Astrocyte (in vitro differentiated cells and primary cell): ENCODE measurements around the gene GNPDA1. TPM values are rescaled to one million over a fixed set of nuclear protein-coding genes. Genes with fewer than 3 reads are reported as not detected.

Experiments used
- DNase-seq: peaks from one replicate; pipeline ENCODE4 v3.0.0-alpha.2; 2010; ENCODE audit warnings: low read depth
- FAIRE-seq: peaks from 2 replicates; lab custom pipeline; 2011; peaks lifted over from hg19 to GRCh38; lab: Jason Lieb, UNC
- H2AFZ ChIP-seq: 2 replicates; pipeline ENCODE4 v1.6.0; 2012; ENCODE audit warnings: low read depth, low read length, inconsistent platforms
- H3K27ac ChIP-seq: 2 replicates; pipeline ENCODE4 v1.5.1; 2011; ENCODE audit warnings: low read depth, low read length, inconsistent platforms
- H3K27me3 ChIP-seq: 2 replicates; pipeline ENCODE4 v1.6.0; 2011; ENCODE audit warnings: low read length, inconsistent platforms; ENCODE audit not compliant: insufficient read depth
- H3K36me3 ChIP-seq: 2 replicates; pipeline ENCODE4 v1.5.1; 2011; ENCODE audit warnings: low read length, inconsistent platforms; ENCODE audit not compliant: insufficient read depth
- H3K4me1 ChIP-seq: 2 replicates; pipeline ENCODE4 v1.5.1; 2011; ENCODE audit warnings: low read length, inconsistent platforms; ENCODE audit not compliant: insufficient read depth
- H3K4me2 ChIP-seq: 2 replicates; pipeline ENCODE4 v1.6.0; 2012; ENCODE audit warnings: low read length, inconsistent platforms
- H3K4me3 ChIP-seq: 2 replicates; pipeline ENCODE4 v1.5.1; 2011; ENCODE audit warnings: low read depth, mild to moderate bottlenecking, low read length, inconsistent platforms; ENCODE audit not compliant: insufficient read depth
- H3K79me2 ChIP-seq: 2 replicates; pipeline ENCODE4 v1.6.0; 2012; ENCODE audit warnings: mild to moderate bottlenecking, low read length, inconsistent platforms; ENCODE audit not compliant: insufficient read depth
- H3K9ac ChIP-seq: 2 replicates; pipeline ENCODE4 v1.6.0; 2012; ENCODE audit warnings: mild to moderate bottlenecking, low read length, inconsistent platforms
- H3K9me3 ChIP-seq: 2 replicates; pipeline ENCODE4 v1.5.1; 2012; ENCODE audit warnings: low read depth, mild to moderate bottlenecking, low read length, inconsistent platforms; ENCODE audit not compliant: insufficient read depth
- H4K20me1 ChIP-seq: 2 replicates; pipeline ENCODE4 v1.6.0; 2012; ENCODE audit warnings: low read length, inconsistent platforms; ENCODE audit not compliant: insufficient read depth
- H3K27ac Mint-ChIP-seq: one replicate; pipeline ENCODE4 v1.8.0; 2021; ENCODE audit warnings: mild to moderate bottlenecking, mixed read lengths; ENCODE audit not compliant: unreplicated experiment
- H3K27me3 Mint-ChIP-seq: one replicate; pipeline ENCODE4 v1.8.0; 2021; ENCODE audit warnings: low read depth, mixed read lengths; ENCODE audit not compliant: unreplicated experiment
- H3K36me3 Mint-ChIP-seq: one replicate; pipeline ENCODE4 v1.8.0; 2021; ENCODE audit warnings: low read depth, mixed read lengths; ENCODE audit not compliant: unreplicated experiment
- H3K4me1 Mint-ChIP-seq: one replicate; pipeline ENCODE4 v1.8.0; 2021; ENCODE audit warnings: low read depth, mixed read lengths; ENCODE audit not compliant: unreplicated experiment
- H3K4me3 Mint-ChIP-seq: one replicate; pipeline ENCODE4 v1.8.0; 2021; ENCODE audit warnings: mild to moderate bottlenecking, moderate library complexity, mixed read lengths; ENCODE audit not compliant: unreplicated experiment
- H3K9me3 Mint-ChIP-seq: one replicate; pipeline ENCODE4 v1.8.0; 2021; ENCODE audit warnings: mild to moderate bottlenecking, mixed read lengths; ENCODE audit not compliant: unreplicated experiment
- EZH2 ChIP-seq: IDR thresholded peaks from 2 replicates; pipeline ENCODE4 v1.6.1; 2012; ENCODE audit warnings: mild to moderate bottlenecking, low read length, inconsistent platforms; ENCODE audit not compliant: insufficient read depth
- total RNA-seq: library from RNA; stranded (reverse); gene quantifications from 2 replicates; pipeline ENCODE4 v1.2.1, GENCODE V29; 2021
- TF ChIP-seq, protein P1 (sequence below): IDR thresholded peaks from 2 replicates; pipeline ENCODE4 v1.5.1; 2011; ENCODE audit warnings: low read depth, mild to moderate bottlenecking, inconsistent platforms, low read length, moderate library complexity; ENCODE audit not compliant: insufficient read depth

GNPDA1 gene
- total RNA-seq, 1 donor from 2014 or later: 30.7 TPM

GRCh38 chr5:142023836-142024235 lies 11.0 kb upstream of the GNPDA1 start:
- Histone ChIP-seq H3K79me2 (no peaks in the 10 kb centered on the region), H3K4me3 (no peak overlapping the region), H3K4me1 (no peaks in the 10 kb centered on the region), H3K36me3 (no peaks in the 10 kb centered on the region), H3K27ac (no peak overlapping the region), H2AFZ (no peak overlapping the region), H3K27me3 (peaks cover 13% of the 10 kb centered on the region), H3K9me3 (peaks cover 3% of the 10 kb centered on the region), H3K9ac (no peak overlapping the region), H3K4me2 (no peak overlapping the region), H4K20me1 (no peaks in the 10 kb centered on the region)
- no peak for FAIRE-seq
- Mint-ChIP-seq H3K9me3 (no peaks in the 10 kb centered on the region), H3K4me1 (peaks cover 2% of the 10 kb centered on the region), H3K27me3 (no peaks in the 10 kb centered on the region), H3K27ac (no peak overlapping the region), H3K36me3 (no peaks in the 10 kb centered on the region), H3K4me3 (no peak overlapping the region)
- no peak for DNase-seq
- TF ChIP-seq, protein P1, sequence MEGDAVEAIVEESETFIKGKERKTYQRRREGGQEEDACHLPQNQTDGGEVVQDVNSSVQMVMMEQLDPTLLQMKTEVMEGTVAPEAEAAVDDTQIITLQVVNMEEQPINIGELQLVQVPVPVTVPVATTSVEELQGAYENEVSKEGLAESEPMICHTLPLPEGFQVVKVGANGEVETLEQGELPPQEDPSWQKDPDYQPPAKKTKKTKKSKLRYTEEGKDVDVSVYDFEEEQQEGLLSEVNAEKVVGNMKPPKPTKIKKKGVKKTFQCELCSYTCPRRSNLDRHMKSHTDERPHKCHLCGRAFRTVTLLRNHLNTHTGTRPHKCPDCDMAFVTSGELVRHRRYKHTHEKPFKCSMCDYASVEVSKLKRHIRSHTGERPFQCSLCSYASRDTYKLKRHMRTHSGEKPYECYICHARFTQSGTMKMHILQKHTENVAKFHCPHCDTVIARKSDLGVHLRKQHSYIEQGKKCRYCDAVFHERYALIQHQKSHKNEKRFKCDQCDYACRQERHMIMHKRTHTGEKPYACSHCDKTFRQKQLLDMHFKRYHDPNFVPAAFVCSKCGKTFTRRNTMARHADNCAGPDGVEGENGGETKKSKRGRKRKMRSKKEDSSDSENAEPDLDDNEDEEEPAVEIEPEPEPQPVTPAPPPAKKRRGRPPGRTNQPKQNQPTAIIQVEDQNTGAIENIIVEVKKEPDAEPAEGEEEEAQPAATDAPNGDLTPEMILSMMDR: no peak

GRCh38 chr5:142020122-142020659 lies 7.4 kb upstream of the GNPDA1 start:
- H3K27ac ChIP-seq: no peak overlapping the region
- no peaks in the 10 kb centered on the region for H3K9me3 Mint-ChIP-seq
- H3K36me3 Mint-ChIP-seq: no peaks in the 10 kb centered on the region
- H3K4me1 ChIP-seq: peaks cover 23% of the 10 kb centered on the region
- peaks cover 11% of the 10 kb centered on the region for H3K27me3 ChIP-seq
- peaks cover 18% of the 10 kb centered on the region for H3K4me1 Mint-ChIP-seq
- H2AFZ ChIP-seq: no peak overlapping the region
- no peak overlapping the region for H3K4me3 ChIP-seq
- no peaks in the 10 kb centered on the region for H3K79me2 ChIP-seq
- H3K9me3 ChIP-seq: peaks cover 3% of the 10 kb centered on the region
- no peaks in the 10 kb centered on the region for H3K36me3 ChIP-seq
- no peak overlapping the region for H3K4me3 Mint-ChIP-seq
- H3K4me2 ChIP-seq: no peak overlapping the region
- H3K9ac ChIP-seq: no peak overlapping the region
- TF ChIP-seq, protein P1: no peak
- TF ChIP-seq EZH2: no peak
- H3K27me3 Mint-ChIP-seq: no peaks in the 10 kb centered on the region
- FAIRE-seq (no peak), DNase-seq (no peak)
- H4K20me1 ChIP-seq: no peaks in the 10 kb centered on the region
- H3K27ac Mint-ChIP-seq: no peak overlapping the region

DNA sequence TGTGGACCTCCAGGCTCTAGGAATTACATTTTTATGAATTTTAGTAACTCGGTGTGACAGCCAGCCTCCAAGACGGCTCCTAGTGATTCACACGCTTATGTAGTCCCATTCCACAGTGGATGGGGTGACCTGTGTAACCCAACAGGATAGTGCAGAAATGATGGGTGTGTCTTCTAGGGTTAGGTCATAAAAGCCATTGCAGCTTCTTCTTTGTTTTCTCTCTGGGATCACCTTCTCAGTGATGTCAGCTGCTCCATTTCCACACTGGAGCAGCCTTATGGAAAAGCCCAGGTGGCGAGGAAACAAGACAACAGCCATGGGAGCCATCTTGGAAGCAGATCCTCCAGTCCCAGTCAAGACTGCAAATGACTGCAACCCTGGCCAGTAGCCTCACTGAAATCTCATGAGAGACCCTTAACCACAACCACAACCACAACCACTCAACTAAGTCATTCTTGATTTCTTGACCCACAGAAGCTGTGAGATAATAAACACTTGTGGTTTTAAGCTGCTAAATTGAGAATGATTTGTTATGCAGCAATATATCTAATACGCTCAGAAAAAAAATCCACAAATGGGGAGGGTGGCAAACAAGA lies 5.1 kb upstream of the GNPDA1 start:
- no peak for TF ChIP-seq EZH2
- TF ChIP-seq, protein P1: no peak
- H3K27ac Mint-ChIP-seq: no peak overlapping the region
- Histone ChIP-seq H3K79me2 (no peaks in the 10 kb centered on the region), H3K4me2 (no peak overlapping the region), H3K27me3 (peaks cover 11% of the 10 kb centered on the region), H4K20me1 (no peaks in the 10 kb centered on the region), H3K9ac (no peak overlapping the region), H3K27ac (no peak overlapping the region), H2AFZ (no peak overlapping the region), H3K4me3 (no peak overlapping the region), H3K36me3 (no peaks in the 10 kb centered on the region), H3K9me3 (peaks cover 3% of the 10 kb centered on the region), H3K4me1 (peaks cover 35% of the 10 kb centered on the region)
- H3K4me1 Mint-ChIP-seq: peaks cover 30% of the 10 kb centered on the region
- H3K4me3 Mint-ChIP-seq: no peak overlapping the region
- no peaks in the 10 kb centered on the region for H3K36me3 Mint-ChIP-seq
- peak; percentile 92 for DNase-seq
- no peak for FAIRE-seq
- no peaks in the 10 kb centered on the region for H3K27me3 Mint-ChIP-seq
- H3K9me3 Mint-ChIP-seq: no peaks in the 10 kb centered on the region
